ENCODE results near the gene SLC46A1. TPM values are rescaled to one million over a fixed set of nuclear protein-coding genes. Genes with fewer than 3 reads are reported as not detected.

Gene SLC46A1
- total and polyA plus RNA-seq, 2 of the 8 experiments (the other 6 are each of a cell fraction or from before 2014, with no cell fraction given): 5.3 to 8.7 TPM

- WGBS, 2 experiments (ENCODE audit: extremely low coverage in 1 of 2, insufficient coverage in 1 of 2, insufficient read length in 1 of 2, insufficient replicate concordance in 2 of 2, low coverage in 1 of 2, low lambda C conversion rate in 2 of 2, missing lambda C conversion rate in 1 of 2): 85% methylated on average over 20 of the region's 21 CpGs; no CpG with 5 or more reads in 1 of the 2 experiments
- Histone ChIP-seq H3K14ac (ENCODE audit: insufficient read length) (no peak overlapping the region), H4K91ac (replicated peaks; ENCODE audit: insufficient read length, low read length) (no peak overlapping the region), H2BK120ac (replicated peaks; ENCODE audit: low read depth, low read length) (no peak overlapping the region), H3K4me3 (ENCODE audit: extremely low read depth in 1 of 4, insufficient read depth in 2 of 4, low read depth in 3 of 4, low read length in 4 of 4) (no peak overlapping the region), H3K36me3 (ENCODE audit: control insufficient read depth in 2 of 4, insufficient read depth in 4 of 4, low read length in 3 of 4) (peaks cover 0 to 2% (median under 1%) of the 10 kb centered on the region in 4 experiments; a peak in 1 of 8 replicates), H3K27me3 (replicated peaks in 1 of 4; ENCODE audit: control insufficient read depth in 3 of 4, extremely low read depth in 1 of 4, insufficient read depth in 3 of 4, low read length in 3 of 4) (peaks cover 5 to 9% (median 8%) of the 10 kb centered on the region in 4 experiments; a peak in 6 of 7 replicates), H2AK5ac (ENCODE audit: low read depth, low read length) (0 out of 2 replicates have a peak overlapping the region, but pooled peaks have one; percentile 65), H2BK12ac (ENCODE audit: low read depth, low read length) (no peak overlapping the region), H4K8ac (ENCODE audit: extremely low read depth, insufficient read depth, low read length) (no peak overlapping the region), H3K79me2 (ENCODE audit: control insufficient read depth in 1 of 2, insufficient read depth in 2 of 2, low read length in 2 of 2) (no peaks in the 10 kb centered on the region), H2AFZ (ENCODE audit: low read length) (no peak overlapping the region), H3K27ac (ENCODE audit: low read depth, low read length) (no peak overlapping the region), H3K18ac (ENCODE audit: extremely low read depth, low read length) (no peak overlapping the region), H3K9me3 (ENCODE audit: insufficient read depth in 2 of 2, low read depth in 1 of 2, low read length in 1 of 2) (no peaks in the 10 kb centered on the region), H2BK20ac (ENCODE audit: low read length) (no peak overlapping the region), H3K23me2 (ENCODE audit: low read depth, low read length) (peaks cover 16% of the 10 kb centered on the region; the same call in 1 of the 2 replicates), H3K4ac (replicated peaks; ENCODE audit: insufficient read length, low read depth, low read length) (no peak overlapping the region), H3K23ac (ENCODE audit: insufficient read length) (no peak overlapping the region), H3K4me2 (ENCODE audit: insufficient read depth in 1 of 2, low read depth in 2 of 2, low read length in 2 of 2) (no peak overlapping the region), H3K56ac (replicated peaks; ENCODE audit: insufficient read length, low read depth, low read length) (peak overlapping the region; percentile 38), H3K4me1 (replicated peaks in 1 of 4; ENCODE audit: control insufficient read depth in 3 of 4, insufficient read depth in 4 of 4, low read length in 3 of 4) (peaks cover 3 to 16% (median 9%) of the 10 kb centered on the region in 4 experiments; a peak in 6 of 7 replicates), H4K5ac (ENCODE audit: insufficient read length, low read depth, low read length) (no peak overlapping the region), H4K20me1 (replicated peaks in 1 of 2; ENCODE audit: control insufficient read depth in 1 of 2, insufficient read depth in 2 of 2, low read length in 2 of 2) (peaks cover 2 to 3% of the 10 kb centered on the region in 2 experiments), H2BK15ac (ENCODE audit: low read length) (no peak overlapping the region), H3K9ac (replicated peaks in 1 of 4; ENCODE audit: extremely low read depth in 1 of 4, low read depth in 3 of 4, low read length in 3 of 4) (no peak overlapping the region), H3K79me1 (ENCODE audit: low read depth, low read length) (no peaks in the 10 kb centered on the region), H2BK5ac (ENCODE audit: low read depth, low read length) (no peak overlapping the region)
- DNase-seq (ENCODE audit: low read depth in 1 of 2, low spot score in 2 of 2) (no peak), FAIRE-seq (no peak)
- TF ChIP-seq FOSL1 (IDR thresholded peaks at IDR 0.05; ENCODE audit: insufficient read depth, low read depth, low read length) (no peak), POLR2A (IDR thresholded peaks at IDR 0.05; ENCODE audit: control extremely low read depth in 1 of 2, low read depth in 2 of 2, low read length in 2 of 2) (no peak), RNF2 (IDR thresholded peaks at IDR 0.05; ENCODE audit: borderline replicate concordance, low read depth, low read length, missing control alignments, poor library complexity, severe bottlenecking) (no peak), CHD2 (IDR thresholded peaks at IDR 0.05; ENCODE audit: low read length) (no peak), MAFK (IDR thresholded peaks at IDR 0.05; ENCODE audit: low read depth, low read length) (no peak), POU5F1 (IDR thresholded peaks at IDR 0.05; ENCODE audit: low read depth, low read length) (no peak), ASH2L (IDR thresholded peaks at IDR 0.05; ENCODE audit: low read length) (no peak), CBX8 (IDR thresholded peaks at IDR 0.05; ENCODE audit: borderline replicate concordance, low read depth, low read length) (no peak), MAX (IDR thresholded peaks at IDR 0.05) (no peak), EP300 (IDR thresholded peaks at IDR 0.05; ENCODE audit: borderline replicate concordance in 1 of 2, low read depth in 2 of 2, low read length in 2 of 2) (no peak), SUZ12 (IDR thresholded peaks at IDR 0.05; ENCODE audit: low read length) (no peak)
- ChIA-PET POLR2A (ENCODE audit: partially characterized antibody) (interaction anchor here (1.0 to 12.7 kb wide), 7 partner anchors 9 to 98 kb away, joined by 3 to 103 read pairs (median 5); partner anchors contain the start of genes IFT20, POLDIP2 and TNFAIP1), CTCF (ENCODE audit: partially characterized antibody) (interaction anchor here (0.8 to 2.8 kb wide), 8 partner anchors 10 to 181 kb away, joined by 3 to 10 read pairs (median 4); no protein-coding TSS in a partner anchor)
These were observed 38.2 kb downstream of the SLC46A1 start for GRCh38 chr17:28367641-28368305.
